ENCODE data around the gene TMEFF1. TPM values are rescaled to one million over a fixed set of nuclear protein-coding genes. Genes with fewer than 3 reads are reported as not detected.

TMEFF1 gene
- total and polyA plus RNA-seq, 2 donors (not counting 1 experiment from before 2014, with no cell fraction given), result 1.1 to 2.5 TPM

- H3K4me2 ChIP-seq (ENCODE audit: extremely low read depth, insufficient read depth, low read length), result no peak overlapping the region
- no peak overlapping the region for H3K9ac ChIP-seq (ENCODE audit: insufficient read depth, low read length)
- H3K27ac ChIP-seq (ENCODE audit: insufficient read depth, low read length), result no peak overlapping the region
- no peaks in the 10 kb centered on the region for H3K27me3 ChIP-seq (ENCODE audit: control insufficient read depth, insufficient read depth, low read length)
- no peak overlapping the region for H2AFZ ChIP-seq (ENCODE audit: low read length)
- H3K36me3 ChIP-seq (ENCODE audit: control insufficient read depth, insufficient read depth, low read length), result no peaks in the 10 kb centered on the region
- H3K79me2 ChIP-seq (ENCODE audit: control insufficient read depth, insufficient read depth, low read length), result no peaks in the 10 kb centered on the region
- peaks cover 5% of the 10 kb centered on the region for H3K4me1 ChIP-seq (ENCODE audit: control insufficient read depth, extremely low read depth, insufficient read depth, low read length)
- no peaks in the 10 kb centered on the region for H3K9me3 ChIP-seq (ENCODE audit: control insufficient read depth, insufficient read depth, low read depth, low read length)
- no peaks in the 10 kb centered on the region for H4K20me1 ChIP-seq (ENCODE audit: control insufficient read depth, extremely low read depth, insufficient read depth, low read length)
- TF ChIP-seq EZH2 (IDR thresholded peaks at IDR 0.05; ENCODE audit: low read length, missing control alignments), result no peak
- no peak for TF ChIP-seq CTCF (conservative IDR thresholded peaks at IDR 0.05 in 1 of 2, IDR thresholded peaks at IDR 0.05 in 1 of 2; ENCODE audit: low read depth in 1 of 2, low read length in 2 of 2)
- no peak overlapping the region for H3K4me3 ChIP-seq (replicated peaks in 1 of 4; ENCODE audit: control extremely low read depth in 1 of 4, insufficient read depth in 1 of 4, low read depth in 3 of 4, low read length in 4 of 4)
- DNase-seq (ENCODE audit: low read depth in 2 of 2), result no peak
These were observed 105.7 kb downstream of the TMEFF1 start for GRCh38 chr9:100578610-100579009.

GRCh38 chr9:100579665-100580064, 106.7 kb downstream of the TMEFF1 start:
- DNase-seq (ENCODE audit: low read depth in 2 of 2), result peak in 1 of 2 donors; percentile 73
- H3K79me2 ChIP-seq (ENCODE audit: control insufficient read depth, insufficient read depth, low read length), result no peaks in the 10 kb centered on the region
- H3K4me1 ChIP-seq (ENCODE audit: control insufficient read depth, extremely low read depth, insufficient read depth, low read length), result peaks cover 5% of the 10 kb centered on the region
- no peak overlapping the region for H3K27ac ChIP-seq (ENCODE audit: insufficient read depth, low read length)
- no peak for TF ChIP-seq CTCF (conservative IDR thresholded peaks at IDR 0.05 in 1 of 2, IDR thresholded peaks at IDR 0.05 in 1 of 2; ENCODE audit: low read depth in 1 of 2, low read length in 2 of 2)
- TF ChIP-seq EZH2 (IDR thresholded peaks at IDR 0.05; ENCODE audit: low read length, missing control alignments), result no peak
- H3K9me3 ChIP-seq (ENCODE audit: control insufficient read depth, insufficient read depth, low read depth, low read length), result no peaks in the 10 kb centered on the region
- no peak overlapping the region for H2AFZ ChIP-seq (ENCODE audit: low read length)
- H4K20me1 ChIP-seq (ENCODE audit: control insufficient read depth, extremely low read depth, insufficient read depth, low read length), result no peaks in the 10 kb centered on the region
- H3K9ac ChIP-seq (ENCODE audit: insufficient read depth, low read length), result no peak overlapping the region
- no peaks in the 10 kb centered on the region for H3K36me3 ChIP-seq (ENCODE audit: control insufficient read depth, insufficient read depth, low read length)
- H3K27me3 ChIP-seq (ENCODE audit: control insufficient read depth, insufficient read depth, low read length), result no peaks in the 10 kb centered on the region
- H3K4me2 ChIP-seq (ENCODE audit: extremely low read depth, insufficient read depth, low read length), result no peak overlapping the region
- H3K4me3 ChIP-seq (replicated peaks in 1 of 4; ENCODE audit: control extremely low read depth in 1 of 4, insufficient read depth in 1 of 4, low read depth in 3 of 4, low read length in 4 of 4), result no peak overlapping the region

DNA sequence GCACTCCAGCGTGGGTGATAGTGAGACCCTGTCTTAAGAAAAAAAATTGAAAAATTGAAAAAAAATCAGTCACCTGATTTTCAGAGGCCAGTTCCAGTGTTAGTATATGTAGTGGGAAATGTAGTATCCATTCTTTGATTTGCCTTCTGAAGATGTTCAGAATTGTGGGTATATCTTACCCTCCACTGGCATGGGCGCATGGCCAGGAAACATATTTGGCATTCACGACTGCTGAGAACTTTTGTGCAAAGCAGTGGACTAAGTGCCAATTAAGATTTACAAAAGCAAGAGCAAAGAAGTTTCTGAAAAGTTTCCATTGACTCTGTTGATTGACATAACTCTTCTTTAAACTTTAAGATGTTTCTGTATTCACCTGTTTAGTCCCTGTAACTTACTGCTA, 107.3 kb downstream of the TMEFF1 start:
- H2AFZ ChIP-seq (ENCODE audit: low read length), result no peak overlapping the region
- peaks cover 5% of the 10 kb centered on the region for H3K4me1 ChIP-seq (ENCODE audit: control insufficient read depth, extremely low read depth, insufficient read depth, low read length)
- H3K27ac ChIP-seq (ENCODE audit: insufficient read depth, low read length), result no peak overlapping the region
- H3K9me3 ChIP-seq (ENCODE audit: control insufficient read depth, insufficient read depth, low read depth, low read length), result no peaks in the 10 kb centered on the region
- H3K79me2 ChIP-seq (ENCODE audit: control insufficient read depth, insufficient read depth, low read length), result no peaks in the 10 kb centered on the region
- H3K4me2 ChIP-seq (ENCODE audit: extremely low read depth, insufficient read depth, low read length), result no peak overlapping the region
- H4K20me1 ChIP-seq (ENCODE audit: control insufficient read depth, extremely low read depth, insufficient read depth, low read length), result no peaks in the 10 kb centered on the region
- no peak for TF ChIP-seq EZH2 (IDR thresholded peaks at IDR 0.05; ENCODE audit: low read length, missing control alignments)
- no peak for TF ChIP-seq CTCF (conservative IDR thresholded peaks at IDR 0.05 in 1 of 2, IDR thresholded peaks at IDR 0.05 in 1 of 2; ENCODE audit: low read depth in 1 of 2, low read length in 2 of 2)
- H3K36me3 ChIP-seq (ENCODE audit: control insufficient read depth, insufficient read depth, low read length), result no peaks in the 10 kb centered on the region
- H3K9ac ChIP-seq (ENCODE audit: insufficient read depth, low read length), result no peak overlapping the region
- no peak overlapping the region for H3K4me3 ChIP-seq (replicated peaks in 1 of 4; ENCODE audit: control extremely low read depth in 1 of 4, insufficient read depth in 1 of 4, low read depth in 3 of 4, low read length in 4 of 4)
- H3K27me3 ChIP-seq (ENCODE audit: control insufficient read depth, insufficient read depth, low read length), result no peaks in the 10 kb centered on the region
- no peak for DNase-seq (ENCODE audit: low read depth in 2 of 2)
